H54 (cell line): Measurements from ENCODE around the gene TPCN1.
A peak's percentile ranks its signal among the peaks of the same experiment; 100 is the strongest.

Experiments used
- DNase-seq: peaks from one replicate; pipeline ENCODE4 v3.0.0; 2011; ENCODE audit warnings: low spot score, mixed read lengths; ENCODE audit not compliant: insufficient read length
- FAIRE-seq: peaks from 3 replicates; lab custom pipeline; 2011; peaks lifted over from hg19 to GRCh38; lab: Jason Lieb, UNC
- POLR2A ChIP-seq: IDR thresholded peaks from 2 replicates; pipeline ENCODE4 v1.6.1; 2011; ENCODE audit warnings: low read depth, mild to moderate bottlenecking, low read length

The TPCN1 gene

DNA sequence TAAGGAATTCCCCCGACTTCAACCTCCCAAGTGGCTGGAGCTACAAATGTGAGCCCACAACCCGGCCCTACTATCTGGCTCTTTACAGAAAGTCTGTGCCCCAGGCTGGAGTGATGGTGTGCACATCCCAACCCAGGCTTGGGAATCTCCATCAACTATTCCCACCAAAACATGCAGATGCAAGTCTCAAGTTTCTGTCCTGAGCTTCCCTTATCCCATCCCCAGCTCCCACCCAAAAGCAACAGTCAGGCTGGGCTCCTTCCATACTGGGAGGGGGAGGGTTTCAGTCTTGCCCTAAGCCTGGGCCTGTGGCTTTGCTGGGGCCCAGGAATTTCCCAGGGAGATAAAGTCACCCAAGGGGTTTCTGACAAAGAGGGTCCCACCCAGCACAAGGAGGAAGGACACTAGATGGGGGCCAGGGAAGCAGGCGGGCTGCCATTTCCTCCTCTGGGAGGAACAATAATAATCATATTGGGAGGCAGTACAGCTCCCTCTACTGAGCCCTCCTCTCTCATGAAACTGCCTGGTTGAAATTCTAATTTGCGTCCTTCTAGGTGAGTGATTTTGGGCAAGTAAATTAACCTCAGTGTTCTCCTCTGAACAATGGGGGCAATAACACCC lies 105.6 kb downstream of the TPCN1 start:
- no peak for FAIRE-seq
- TF ChIP-seq POLR2A = no peak
- no peak for DNase-seq

DNA sequence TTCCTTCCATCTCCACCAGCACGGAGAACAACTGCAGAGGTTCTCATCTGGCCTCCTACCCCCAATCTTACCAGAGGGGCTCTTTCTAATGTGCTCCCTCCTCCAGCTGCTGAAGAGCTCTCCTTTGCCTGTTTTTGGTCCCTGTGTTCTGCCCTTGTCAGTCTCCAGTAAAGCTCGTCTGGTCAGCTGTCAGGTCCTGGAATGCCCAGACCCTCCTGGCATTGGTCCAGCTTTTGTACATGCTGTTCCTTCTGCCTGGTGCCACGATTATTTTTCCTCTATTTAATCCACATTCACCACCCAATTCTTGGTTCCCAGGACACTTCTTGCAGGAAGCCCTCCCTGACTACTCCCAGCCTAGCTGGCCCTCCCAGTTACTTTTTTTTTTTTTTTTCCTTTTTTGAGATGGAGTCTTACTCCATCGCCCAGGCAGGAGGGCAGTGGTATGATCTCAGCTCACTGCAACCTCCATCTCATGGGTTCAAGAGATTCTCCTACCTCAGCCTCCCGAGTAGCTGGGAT lies 107.2 kb downstream of the TPCN1 start:
- FAIRE-seq = no peak
- DNase-seq = no peak
- no peak for TF ChIP-seq POLR2A

DNA sequence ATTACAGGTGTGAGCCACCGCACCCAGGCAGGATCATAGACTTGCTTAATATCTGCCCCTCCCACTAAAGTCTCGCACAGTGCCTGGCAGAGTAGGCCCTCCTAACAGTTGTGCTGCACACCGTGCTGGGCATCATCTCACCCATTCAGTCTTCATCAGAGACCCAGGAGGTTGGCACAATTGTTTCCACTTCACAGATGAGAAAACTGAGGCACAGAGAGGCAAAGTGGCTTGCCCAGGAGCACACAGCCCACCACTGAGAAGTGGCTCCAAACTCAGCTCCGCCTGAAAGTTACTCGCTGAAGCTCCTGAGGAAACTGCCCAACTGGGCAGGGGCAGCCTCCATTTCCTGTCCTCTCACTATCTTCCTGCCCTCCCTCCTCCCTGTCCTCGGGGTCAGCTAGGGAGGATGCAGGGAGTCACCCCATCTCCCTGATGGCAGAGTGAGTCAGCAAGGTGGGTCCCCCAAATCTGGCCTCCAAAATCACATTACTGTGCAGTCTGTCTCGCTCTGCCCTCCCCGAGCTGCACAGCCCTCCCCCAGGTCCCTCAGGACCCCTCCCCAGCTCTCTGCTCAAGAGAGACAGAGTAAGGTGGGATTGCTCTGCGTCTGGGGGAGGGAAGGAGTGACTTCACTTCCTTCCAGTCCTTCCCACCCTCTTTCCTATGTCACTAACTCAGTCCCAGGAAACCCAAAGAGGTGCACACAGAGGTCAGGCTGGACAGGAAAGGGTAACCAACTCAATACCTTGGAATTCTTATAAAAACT lies 107.9 kb downstream of the TPCN1 start:
- TF ChIP-seq POLR2A = no peak
- FAIRE-seq = no peak
- DNase-seq = peak; percentile 67

DNA sequence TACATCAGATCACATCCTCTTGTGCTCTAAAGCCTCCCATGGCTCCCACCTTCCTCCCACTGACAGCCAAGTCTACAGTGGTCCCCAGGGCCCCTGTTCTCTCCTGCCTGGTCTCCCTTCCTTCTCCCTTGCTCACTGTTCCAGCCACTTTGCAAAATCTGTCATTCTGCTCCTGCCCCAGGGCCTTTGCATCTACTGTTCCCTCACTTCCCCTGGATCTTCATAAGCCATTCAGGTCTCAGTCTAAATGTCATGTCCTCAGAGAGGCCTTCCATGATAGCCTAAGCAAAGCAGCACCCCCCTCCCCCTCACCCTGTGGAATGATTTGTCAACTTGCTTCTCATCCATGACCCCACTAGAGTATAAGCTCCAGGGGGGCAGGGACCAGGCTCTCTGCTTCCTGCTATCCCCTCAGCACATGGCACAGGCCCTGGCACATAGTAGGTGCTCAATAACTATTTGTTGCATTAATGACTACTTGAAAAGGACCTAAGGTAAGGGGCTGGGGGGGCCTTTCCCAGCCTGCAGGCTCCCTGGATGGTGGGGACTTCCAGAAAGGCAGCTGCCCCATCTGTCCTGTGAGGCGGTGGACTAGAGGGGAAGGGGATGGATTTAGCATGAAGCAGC lies 108.6 kb downstream of the TPCN1 start:
- TF ChIP-seq POLR2A = no peak
- DNase-seq (no peak), FAIRE-seq (no peak)

DNA sequence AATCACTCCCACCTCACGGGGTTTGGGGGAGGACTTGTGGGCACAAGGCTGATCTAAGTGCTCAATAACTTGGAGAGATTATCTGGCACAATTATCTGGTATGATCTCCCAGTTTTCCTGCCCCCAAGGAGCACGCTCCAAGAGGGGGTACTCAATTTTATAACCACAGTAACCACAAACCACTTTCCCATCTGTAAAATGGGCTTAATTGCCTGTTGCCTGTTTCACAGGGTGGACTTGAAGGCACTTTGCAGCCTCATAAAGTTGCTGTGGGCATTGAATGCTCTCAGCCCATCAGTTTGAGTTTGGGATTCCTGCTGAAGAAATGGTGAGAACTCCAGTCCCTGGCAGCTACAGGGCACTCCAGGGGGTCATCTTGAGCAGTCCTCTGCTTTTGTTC lies 109.2 kb downstream of the TPCN1 start:
- DNase-seq = no peak
- no peak for TF ChIP-seq POLR2A
- FAIRE-seq = no peak

DNA sequence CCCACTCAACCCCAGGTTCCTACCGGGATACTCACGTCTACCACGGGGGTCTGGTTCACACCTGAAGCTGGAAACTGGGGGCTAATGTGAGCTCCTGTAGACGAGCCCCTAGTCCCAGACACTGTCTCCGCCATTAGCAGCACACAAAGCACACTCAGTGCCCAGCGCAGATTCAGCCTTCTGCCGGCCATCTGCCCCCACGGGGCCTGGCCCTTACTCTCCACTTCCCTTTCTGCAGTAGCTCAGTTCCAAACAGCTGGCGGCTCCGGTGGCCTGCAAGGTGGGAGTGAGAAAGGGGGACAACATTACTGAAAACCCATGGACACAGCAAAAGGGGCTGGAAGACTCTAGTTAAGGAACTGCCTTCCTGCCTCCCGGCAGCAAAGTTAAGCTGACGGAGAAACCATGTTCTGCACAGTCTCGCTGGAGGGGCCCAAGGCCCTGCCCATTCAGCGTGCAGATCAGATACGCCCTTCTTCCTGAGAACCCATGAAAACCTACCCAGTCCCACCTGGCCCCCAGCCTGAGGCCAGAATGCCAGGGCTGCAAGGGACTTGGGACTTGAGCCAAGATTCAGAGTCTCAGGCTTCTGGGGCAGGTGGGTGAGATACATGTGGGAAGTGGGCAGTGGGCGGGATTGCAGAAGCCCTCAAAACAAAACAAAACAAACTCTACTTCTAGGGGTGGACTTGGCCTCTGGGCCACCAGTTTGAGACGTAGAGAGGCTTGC lies 111.6 kb downstream of the TPCN1 start:
- DNase-seq (no peak), FAIRE-seq (no peak)
- TF ChIP-seq POLR2A = no peak

DNA sequence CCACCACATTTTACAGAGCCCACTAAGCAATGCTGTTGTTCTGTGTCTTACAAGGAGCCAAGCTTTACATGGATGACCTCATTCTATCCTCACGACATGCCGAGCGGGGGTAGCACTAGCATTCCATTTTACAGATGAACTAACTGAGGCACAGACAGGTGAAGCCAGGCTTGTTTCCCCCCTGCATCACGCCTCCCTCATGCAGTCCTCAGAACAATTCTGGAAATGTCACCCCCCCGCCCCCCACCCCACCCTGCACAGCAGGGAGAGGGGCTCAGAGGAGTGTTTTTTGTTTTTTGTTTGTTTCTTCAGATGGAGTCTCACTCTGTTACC lies 112.1 kb downstream of the TPCN1 start:
- DNase-seq = no peak
- FAIRE-seq = no peak
- TF ChIP-seq POLR2A = no peak

DNA sequence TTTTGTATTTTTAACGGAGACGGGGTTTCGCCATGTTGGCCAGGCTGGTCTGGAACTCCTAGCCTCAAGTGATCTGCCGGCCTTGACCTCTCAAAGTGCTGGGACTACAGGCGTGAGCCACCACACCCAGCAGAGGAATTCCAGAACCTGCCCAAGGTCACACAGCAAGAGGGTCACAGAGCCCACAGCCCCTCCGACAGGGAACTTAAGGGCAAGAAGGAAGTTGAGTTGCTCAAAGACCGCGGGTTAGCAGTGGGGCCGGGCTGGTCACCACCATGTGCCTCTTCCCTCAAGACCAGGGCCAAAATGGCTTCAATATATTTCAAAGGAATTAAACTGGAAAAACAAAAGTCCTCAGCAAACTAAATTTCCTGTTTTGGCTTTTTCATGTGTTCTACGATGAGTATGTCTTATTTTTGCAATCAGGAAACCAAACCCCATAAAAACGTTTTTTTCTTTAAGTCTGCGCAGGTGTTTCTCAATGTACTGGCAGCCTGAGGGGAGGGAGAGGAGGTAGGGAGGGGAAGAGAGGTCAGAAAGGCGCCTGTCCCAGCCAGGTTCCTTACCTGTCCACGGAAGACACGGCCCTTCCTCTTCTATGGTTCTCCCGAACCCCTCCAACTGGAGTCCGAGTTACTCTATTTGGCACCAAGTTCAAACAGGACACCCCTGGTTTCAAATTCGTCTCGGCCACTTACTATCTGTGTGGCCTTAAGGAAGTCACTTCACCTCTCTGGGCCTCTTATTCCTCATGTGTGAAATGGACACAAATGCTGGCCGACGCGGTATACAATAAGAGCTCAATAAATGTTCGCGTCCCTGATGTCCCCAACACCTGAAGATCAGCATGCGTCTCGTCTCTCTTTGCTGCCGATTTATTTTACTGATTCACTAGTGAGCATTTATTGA lies 112.9 kb downstream of the TPCN1 start:
- TF ChIP-seq POLR2A = no peak
- DNase-seq (no peak), FAIRE-seq (no peak)

DNA sequence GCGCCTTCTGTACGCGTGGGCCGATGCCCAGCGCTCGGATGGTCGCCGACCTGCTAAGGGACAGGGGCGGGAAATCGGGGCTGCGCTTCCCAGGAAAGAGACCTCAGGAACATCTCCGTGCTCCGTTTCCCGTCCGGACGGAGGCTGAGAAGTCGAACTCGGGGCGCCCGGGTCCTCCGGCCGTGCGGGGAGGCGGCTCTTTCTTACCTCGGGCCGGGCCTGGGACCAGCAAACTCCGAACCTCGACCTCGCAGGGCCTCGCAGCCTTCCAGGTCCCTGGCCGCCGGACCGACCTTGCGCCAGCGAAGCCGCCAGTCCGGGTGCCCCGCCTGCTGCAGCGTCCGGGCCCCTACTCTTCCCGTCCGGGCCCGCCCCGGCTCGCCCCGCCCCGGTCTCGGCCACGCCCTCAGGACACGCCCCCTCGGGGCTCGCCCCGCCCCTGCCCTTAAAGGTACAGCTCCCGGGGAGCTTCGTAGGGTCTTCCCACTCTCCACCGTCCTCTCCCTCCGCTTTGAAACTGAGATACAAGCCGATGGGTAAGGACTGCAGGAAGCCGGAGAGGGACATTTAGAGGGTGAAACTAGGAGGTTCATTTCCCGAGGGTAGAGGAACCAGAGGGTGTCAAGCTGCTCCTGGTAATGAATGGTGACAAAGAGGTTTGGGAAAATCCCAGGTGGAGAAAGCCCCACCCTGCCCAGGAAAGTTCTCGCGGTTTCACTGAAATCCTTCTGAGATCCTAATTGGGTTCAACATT lies 113.7 kb downstream of the TPCN1 start, which contains the start of gene SLC8B1:
TSS of gene SLC8B1 (minus strand) at position 324 of the 754 bp plus-strand sequence. CDS start 2,231 bp downstream, outside the sequence.
- TF ChIP-seq POLR2A = peak; percentile 93
- DNase-seq (peak; percentile 79), FAIRE-seq (no peak)

DNA sequence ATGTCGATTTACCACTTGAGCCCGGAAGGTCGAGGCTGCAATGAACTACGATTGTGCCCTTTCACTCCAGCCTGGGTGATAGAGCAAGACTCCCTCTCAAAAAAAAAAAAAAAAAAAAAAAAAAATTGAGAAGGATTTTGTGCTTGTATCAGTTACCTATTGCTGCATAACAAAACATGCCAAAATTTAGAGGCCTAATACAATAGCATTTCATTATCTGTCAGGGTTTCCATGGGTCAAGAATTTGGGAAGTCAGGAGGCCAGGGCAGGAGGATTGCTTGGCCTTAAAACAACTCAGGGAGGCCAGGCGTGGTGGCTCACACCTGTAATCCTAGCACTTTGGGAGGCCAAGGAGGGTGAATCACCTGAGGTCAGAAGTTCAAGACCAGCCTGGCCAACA lies 118.3 kb downstream of the TPCN1 start:
- no peak for TF ChIP-seq POLR2A
- no peak for FAIRE-seq
- DNase-seq = no peak

DNA sequence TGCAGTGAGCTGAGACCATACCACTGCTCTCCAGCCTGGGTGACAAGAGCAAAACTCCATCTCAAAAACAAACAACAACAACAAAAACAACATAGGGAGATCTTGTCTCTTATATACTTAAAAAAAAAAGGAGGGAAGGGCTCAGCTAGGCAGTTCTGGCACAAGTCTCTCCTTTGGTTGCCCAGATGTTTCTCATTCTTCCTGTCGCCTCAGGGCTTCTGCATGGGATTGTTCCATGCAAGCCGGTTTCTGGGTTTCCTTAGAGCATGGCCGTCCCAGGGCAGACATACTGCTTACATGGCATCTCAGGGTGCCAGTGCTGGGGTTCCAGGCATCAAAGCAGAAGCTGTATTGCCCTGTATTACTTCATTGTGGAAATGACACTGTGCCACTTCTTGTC lies 118.8 kb downstream of the TPCN1 start:
- DNase-seq = no peak
- TF ChIP-seq POLR2A = no peak
- no peak for FAIRE-seq

DNA sequence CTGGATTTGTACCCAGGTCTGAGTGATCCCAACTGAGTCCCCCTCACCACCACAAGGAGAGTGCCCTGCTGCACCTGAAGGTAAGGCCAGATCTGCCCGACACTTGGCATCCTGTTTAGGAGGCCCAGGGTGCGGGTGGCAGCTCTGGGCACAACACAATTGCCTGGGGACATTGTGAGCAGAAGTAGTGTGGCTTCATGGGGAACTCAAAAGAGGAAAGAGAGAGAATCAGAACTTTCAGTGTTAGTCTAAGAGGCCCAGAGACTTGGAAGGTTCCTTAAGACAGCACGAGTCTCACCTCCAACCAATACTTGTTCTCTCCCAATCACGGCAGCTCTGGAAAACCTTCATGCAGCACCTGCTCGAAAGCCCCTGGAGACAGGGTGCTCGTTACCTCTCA lies 120.3 kb downstream of the TPCN1 start:
- FAIRE-seq = no peak
- no peak for TF ChIP-seq POLR2A
- DNase-seq = no peak
